CD4-positive, alpha-beta T cell treated with Interleukin-2 at 100 ng/mL for 4 hours (primary cell): ENCODE data around the gene BLOC1S3.

Experiments
- DNase-seq: peaks from one replicate; pipeline ENCODE4 v3.0.0-alpha.2; 2020; ENCODE audit warnings: low spot score

The BLOC1S3 gene

GRCh38 chr19:45178262-45179071 lies at the start of gene BLOC1S3:
Gene BLOC1S3 (plus strand): TSS chr19:45178784. CDS start chr19:45179297, 513 bp downstream.
- DNase-seq: peak; percentile 100

GRCh38 chr19:45128806-45129205 lies 49.8 kb upstream of the BLOC1S3 start:
- no peak for DNase-seq

DNA sequence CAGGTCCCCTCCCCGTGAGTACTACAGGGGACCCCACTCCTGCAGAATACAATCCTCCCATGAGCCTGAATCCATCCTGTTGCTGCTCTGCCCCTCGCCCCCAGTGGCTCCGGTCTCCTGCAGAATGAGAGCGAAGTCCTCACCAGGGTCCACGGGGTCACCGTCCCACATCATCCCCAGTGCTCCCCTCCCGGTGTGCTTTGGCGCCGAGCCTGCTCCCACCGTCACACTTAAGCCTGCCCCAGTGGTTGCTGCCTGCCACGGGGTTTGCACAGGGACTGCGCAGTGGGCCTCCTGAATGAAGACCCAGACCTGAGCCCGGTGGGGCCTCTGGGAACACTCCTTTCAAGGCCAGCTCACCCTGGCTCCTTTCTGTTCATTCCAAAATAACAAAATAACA lies 48.3 kb upstream of the BLOC1S3 start:
- no peak for DNase-seq

GRCh38 chr19:45130888-45131615 lies 47.5 kb upstream of the BLOC1S3 start:
- no peak for DNase-seq

GRCh38 chr19:45133661-45134060 lies 44.9 kb upstream of the BLOC1S3 start:
- DNase-seq: no peak

- no peak for DNase-seq
Observed at GRCh38 chr19:45135176-45135885, 43.3 kb upstream of the BLOC1S3 start.

DNA sequence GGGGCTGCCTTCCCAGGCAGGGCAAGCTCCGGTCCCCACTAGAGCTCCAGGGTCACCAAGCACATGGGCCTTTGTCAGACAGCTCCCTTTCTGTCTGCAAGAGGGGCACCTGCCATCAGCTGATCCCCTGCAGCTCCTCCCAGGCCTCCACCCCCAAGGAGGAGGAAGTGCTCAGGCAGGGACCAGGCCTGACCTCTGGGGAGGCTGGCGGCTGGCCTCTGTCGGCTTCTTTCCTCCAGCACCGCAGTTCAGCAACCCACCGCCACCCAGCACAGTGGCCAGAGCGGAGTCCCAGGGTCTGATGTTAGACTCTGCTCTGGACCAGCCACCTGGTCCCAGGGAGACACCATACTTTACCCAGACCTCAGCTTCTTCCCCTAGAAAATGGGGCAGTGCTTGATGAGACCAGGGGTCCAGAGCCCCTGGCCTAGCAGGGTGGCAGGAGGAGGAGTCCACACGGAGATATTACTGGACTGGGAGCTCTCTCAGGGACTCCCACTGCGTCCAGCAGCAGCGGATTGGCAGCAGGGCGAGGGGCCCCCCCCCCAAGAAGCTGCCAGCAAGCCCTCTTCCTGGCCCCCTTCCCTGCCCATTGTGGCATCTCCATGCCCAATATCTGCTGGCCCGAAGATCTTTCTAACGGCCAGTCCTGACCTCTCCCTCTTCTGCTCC lies 41.9 kb upstream of the BLOC1S3 start:
- DNase-seq: no peak

- DNase-seq: no peak
Observed at GRCh38 chr19:45137179-45137761, 41.3 kb upstream of the BLOC1S3 start.

DNA sequence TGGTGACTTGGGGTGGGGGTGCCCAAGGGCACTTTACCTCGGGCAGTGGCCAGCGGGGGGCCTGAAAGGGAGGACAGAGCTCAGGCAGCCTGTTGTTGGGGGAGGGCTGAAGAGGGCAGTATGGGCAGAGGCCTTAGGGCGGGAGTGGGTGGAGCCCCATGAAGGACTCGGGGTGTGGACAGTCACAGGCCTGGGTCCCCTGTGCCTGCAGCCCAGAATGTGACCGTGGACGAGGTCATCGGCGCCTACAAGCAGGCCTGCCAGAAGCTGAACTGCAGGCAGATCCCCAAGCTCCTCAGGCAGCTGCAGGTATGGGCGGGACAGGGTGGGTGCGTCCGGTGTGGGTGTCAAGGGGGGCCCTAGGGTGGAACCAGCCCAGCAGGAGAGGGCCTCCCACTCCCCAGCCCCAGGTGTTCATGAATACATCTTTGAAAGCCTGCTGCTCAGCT lies 40.3 kb upstream of the BLOC1S3 start:
- DNase-seq: no peak

- no peak for DNase-seq
Observed at GRCh38 chr19:45139286-45140143, 39.1 kb upstream of the BLOC1S3 start.

DNA sequence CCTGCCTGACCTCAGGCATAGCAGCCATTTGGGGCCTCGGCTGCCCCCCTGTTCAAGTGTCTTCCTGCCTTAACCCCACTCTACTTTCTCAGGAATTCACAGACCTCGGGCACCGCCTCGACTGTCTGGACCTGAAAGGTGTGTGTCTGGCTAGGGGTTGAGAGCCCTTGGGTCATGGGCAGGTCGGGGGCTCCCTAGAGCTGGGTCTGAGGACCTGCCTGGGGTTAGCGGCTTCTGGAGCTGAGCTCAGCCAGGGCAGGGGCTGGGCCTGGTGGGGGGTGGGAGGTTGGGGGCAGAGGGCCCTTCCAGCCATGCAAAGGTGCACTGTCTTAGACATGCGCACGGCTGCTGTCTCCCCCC lies 38.5 kb upstream of the BLOC1S3 start:
- DNase-seq: no peak

GRCh38 chr19:45140533-45140932 lies 38.1 kb upstream of the BLOC1S3 start:
- no peak for DNase-seq

DNA sequence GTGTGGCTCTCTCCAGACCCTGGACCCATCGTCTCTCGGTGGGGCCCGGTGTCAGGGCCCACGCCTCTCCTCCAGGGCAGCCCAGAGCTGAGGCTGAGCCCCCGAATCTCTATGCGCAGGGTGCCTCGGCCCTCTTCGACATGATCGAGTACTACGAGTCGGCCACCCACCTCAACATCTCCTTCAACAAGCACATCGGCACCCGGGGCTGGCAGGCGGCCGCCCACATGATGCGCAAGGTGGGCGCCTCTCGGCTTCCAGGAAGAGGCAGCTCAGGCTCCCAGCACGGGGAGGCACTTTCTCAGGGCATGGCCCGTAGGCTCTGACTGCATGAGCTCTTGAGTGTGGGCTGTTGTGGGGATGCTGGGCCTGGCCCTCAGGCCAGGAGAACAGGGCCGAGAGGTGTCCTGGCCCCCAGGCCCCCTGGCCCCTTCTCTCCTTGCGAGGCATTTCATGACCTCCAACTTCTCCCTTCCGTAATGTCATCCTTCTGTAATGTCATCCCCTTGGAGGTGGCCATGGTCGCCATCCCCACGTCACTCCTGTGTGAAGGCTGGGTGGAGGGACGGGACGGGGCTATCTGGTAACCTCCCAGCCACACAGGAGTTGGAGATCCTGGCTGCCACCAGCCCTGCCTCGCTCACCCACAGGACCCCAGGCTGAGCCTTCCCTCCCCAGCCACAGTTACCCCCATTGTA lies 37.2 kb upstream of the BLOC1S3 start:
- no peak for DNase-seq

DNA sequence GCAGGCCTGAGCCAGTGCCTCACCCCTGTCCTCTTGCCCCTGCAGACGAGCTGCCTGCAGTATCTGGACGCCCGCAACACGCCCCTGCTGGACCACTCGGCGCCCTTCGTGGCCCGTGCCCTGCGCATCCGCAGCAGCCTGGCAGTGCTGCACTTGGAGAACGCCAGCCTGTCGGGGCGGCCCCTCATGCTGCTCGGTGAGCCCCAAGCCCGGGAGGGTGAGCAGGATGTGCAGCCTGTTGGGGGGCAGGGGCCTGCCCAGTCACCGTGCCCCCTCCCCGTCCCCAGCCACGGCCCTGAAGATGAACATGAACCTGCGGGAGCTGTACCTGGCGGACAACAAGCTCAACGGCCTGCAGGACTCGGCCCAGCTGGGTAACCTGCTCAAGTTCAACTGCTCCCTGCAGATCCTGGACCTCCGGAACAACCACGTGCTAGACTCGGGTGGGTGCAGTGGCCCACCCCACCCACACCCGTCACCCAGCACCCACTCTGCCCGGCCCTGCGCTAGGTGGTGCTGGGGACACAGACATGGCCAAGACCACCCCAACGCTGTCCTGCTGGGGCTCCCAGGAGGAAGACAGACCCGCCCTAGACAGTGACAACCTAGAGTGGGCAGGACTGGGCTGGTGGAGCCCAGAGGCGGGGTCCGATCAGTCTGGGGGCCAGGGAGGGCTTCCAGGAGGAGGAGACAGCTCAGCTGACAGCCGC lies 36.4 kb upstream of the BLOC1S3 start:
- no peak for DNase-seq

GRCh38 chr19:45142726-45143110 lies 35.9 kb upstream of the BLOC1S3 start:
- no peak for DNase-seq

- DNase-seq: no peak
Observed at GRCh38 chr19:45144431-45145269, 33.9 kb upstream of the BLOC1S3 start.

DNA sequence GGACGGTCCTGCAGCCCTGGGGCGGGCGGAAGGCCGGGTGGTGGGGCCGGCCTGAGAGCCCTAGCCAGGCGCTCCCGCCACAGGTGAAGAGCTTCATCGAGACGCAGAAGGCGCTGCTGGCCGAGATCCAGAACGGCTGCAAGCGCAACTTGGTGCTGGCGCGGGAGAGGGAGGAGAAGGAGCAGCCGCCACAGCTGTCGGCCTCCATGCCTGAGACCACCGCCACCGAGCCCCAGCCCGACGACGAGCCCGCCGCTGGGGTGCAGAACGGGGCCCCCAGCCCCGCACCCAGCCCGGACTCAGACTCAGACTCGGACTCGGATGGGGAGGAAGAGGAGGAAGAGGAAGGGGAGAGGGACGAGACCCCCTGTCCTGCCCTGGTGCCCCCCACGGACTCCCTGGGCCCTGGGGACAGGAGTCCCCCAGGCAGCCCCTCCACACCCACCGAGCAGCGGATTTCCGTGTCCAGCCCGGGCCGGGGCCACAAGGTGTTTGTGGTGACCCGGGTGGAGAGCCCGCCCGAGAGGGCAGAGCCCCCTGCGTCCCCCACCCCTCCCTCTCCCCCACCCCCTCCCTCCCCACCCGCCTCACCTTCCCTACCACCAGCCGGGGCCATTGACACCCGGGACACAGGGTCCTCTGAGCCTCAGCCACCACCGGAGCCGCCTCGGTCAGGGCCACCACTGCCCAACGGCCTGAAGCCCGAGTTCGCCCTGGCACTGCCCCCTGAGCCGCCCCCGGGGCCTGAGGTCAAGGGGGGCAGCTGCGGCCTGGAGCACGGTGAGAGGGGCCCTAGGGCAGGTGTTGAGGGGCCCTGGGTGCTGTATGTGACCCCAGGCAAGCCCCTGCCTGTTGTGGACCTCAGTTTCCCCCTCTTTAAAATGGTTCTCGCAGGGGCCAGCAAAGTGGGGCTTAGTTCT lies 33.1 kb upstream of the BLOC1S3 start:
- no peak for DNase-seq

GRCh38 chr19:45146251-45146650 lies 32.3 kb upstream of the BLOC1S3 start:
- DNase-seq: no peak
